ENCODE measurements around the gene TUBGCP3. TPM values are rescaled to one million over a fixed set of nuclear protein-coding genes. Genes with fewer than 3 reads are reported as not detected.

Gene TUBGCP3
- polyA plus RNA-seq, 3 donors: 10.0 to 14.3 (median 13.0) TPM

- no peak overlapping the region for H3K27ac ChIP-seq (ENCODE audit: low read depth, low read length)
- WGBS, 3 donors: 80 to 88% (median 86%) methylated on average over 14 of the region's 14 CpGs
Observed at GRCh38 chr13:112469071-112469745, 118.7 kb downstream of the TUBGCP3 start.

- 86 to 94% (median 91%) methylated on average over 10 of the region's 10 CpGs for WGBS, 3 donors
Observed at GRCh38 chr13:112468069-112468468, 119.9 kb downstream of the TUBGCP3 start.

GRCh38 chr13:112467236-112467635, 120.7 kb downstream of the TUBGCP3 start:
- no peak overlapping the region for H3K27ac ChIP-seq (ENCODE audit: low read depth, low read length)

More at GRCh38 chr13:112468069-112468468, 119.9 kb downstream of the TUBGCP3 start:
- no peak overlapping the region for H3K27ac ChIP-seq (ENCODE audit: low read depth, low read length)

GRCh38 chr13:112466132-112467058, 121.6 kb downstream of the TUBGCP3 start:
- 86% methylated on average over 40 of the region's 40 CpGs for WGBS, 3 donors
- no peak overlapping the region for H3K27ac ChIP-seq (ENCODE audit: low read depth, low read length)

More at GRCh38 chr13:112467236-112467635, 120.7 kb downstream of the TUBGCP3 start:
- WGBS, 3 donors: 79 to 91% (median 80%) methylated on average over 19 of the region's 19 CpGs

GRCh38 chr13:112465251-112466131, 122.5 kb downstream of the TUBGCP3 start:
- 84 to 85% (median 85%) methylated on average over 35 of the region's 35 CpGs for WGBS, 3 donors
- no peak overlapping the region for H3K27ac ChIP-seq (ENCODE audit: low read depth, low read length)

GRCh38 chr13:112464720-112465119, 123.2 kb downstream of the TUBGCP3 start:
- no peak overlapping the region for H3K27ac ChIP-seq (ENCODE audit: low read depth, low read length)
- 89 to 93% (median 90%) methylated on average over 14 of the region's 14 CpGs for WGBS, 3 donors

GRCh38 chr13:112462408-112462807, 125.5 kb downstream of the TUBGCP3 start:
- no peak overlapping the region for H3K27ac ChIP-seq (ENCODE audit: low read depth, low read length)
- 87 to 95% (median 90%) methylated on average over 5 of the region's 5 CpGs for WGBS, 3 donors

- WGBS, 3 donors: 72 to 84% (median 82%) methylated on average over 13 of the region's 13 CpGs
- no peak overlapping the region for H3K27ac ChIP-seq (ENCODE audit: low read depth, low read length)
Observed at GRCh38 chr13:112457485-112457884, 130.5 kb downstream of the TUBGCP3 start.

GRCh38 chr13:112457081-112457480, 130.9 kb downstream of the TUBGCP3 start:
- H3K27ac ChIP-seq (ENCODE audit: low read depth, low read length): no peak overlapping the region
- WGBS, 3 donors: 86 to 93% (median 90%) methylated on average over 9 of the region's 9 CpGs

- H3K27ac ChIP-seq (ENCODE audit: low read depth, low read length): no peak overlapping the region
- 79 to 89% (median 81%) methylated on average over 22 of the region's 22 CpGs for WGBS, 3 donors
Observed at GRCh38 chr13:112456138-112457056, 131.6 kb downstream of the TUBGCP3 start.

GRCh38 chr13:112455476-112456059, 132.4 kb downstream of the TUBGCP3 start:
- WGBS, 3 donors: 77 to 82% (median 81%) methylated on average over 17 of the region's 17 CpGs

GRCh38 chr13:112454648-112455334, 133.2 kb downstream of the TUBGCP3 start:
- WGBS, 3 donors: 71 to 81% (median 80%) methylated on average over 16 of the region's 16 CpGs

More at GRCh38 chr13:112455476-112456059, 132.4 kb downstream of the TUBGCP3 start:
- no peak overlapping the region for H3K27ac ChIP-seq (ENCODE audit: low read depth, low read length)

GRCh38 chr13:112453874-112454647, 133.9 kb downstream of the TUBGCP3 start:
- H3K27ac ChIP-seq (ENCODE audit: low read depth, low read length): no peak overlapping the region
- WGBS, 3 donors: 77 to 88% (median 80%) methylated on average over 30 of the region's 30 CpGs

More at GRCh38 chr13:112454648-112455334, 133.2 kb downstream of the TUBGCP3 start:
- H3K27ac ChIP-seq (ENCODE audit: low read depth, low read length): no peak overlapping the region

- 90 to 92% (median 90%) methylated on average over 32 of the region's 32 CpGs for WGBS, 3 donors
- no peak overlapping the region for H3K27ac ChIP-seq (ENCODE audit: low read depth, low read length)
Observed at GRCh38 chr13:112453207-112453829, 134.6 kb downstream of the TUBGCP3 start.
